ENCODE measurements around the gene CNBD2.

- TF ChIP-seq CTCF (IDR thresholded peaks at IDR 0.05) (no peak), POLR2A (IDR thresholded peaks at IDR 0.05) (no peak)
Measured at GRCh38 chr20:35972462-35972861, 4.1 kb downstream of the CNBD2 start.
